ENCODE data around the gene MAFF.
"Not testable (repeated sequence)": the region's sequence is repeated elsewhere in the genome, so short reads cannot be mapped to it uniquely, and the experiment has no call there.

MAFF gene

DNA sequence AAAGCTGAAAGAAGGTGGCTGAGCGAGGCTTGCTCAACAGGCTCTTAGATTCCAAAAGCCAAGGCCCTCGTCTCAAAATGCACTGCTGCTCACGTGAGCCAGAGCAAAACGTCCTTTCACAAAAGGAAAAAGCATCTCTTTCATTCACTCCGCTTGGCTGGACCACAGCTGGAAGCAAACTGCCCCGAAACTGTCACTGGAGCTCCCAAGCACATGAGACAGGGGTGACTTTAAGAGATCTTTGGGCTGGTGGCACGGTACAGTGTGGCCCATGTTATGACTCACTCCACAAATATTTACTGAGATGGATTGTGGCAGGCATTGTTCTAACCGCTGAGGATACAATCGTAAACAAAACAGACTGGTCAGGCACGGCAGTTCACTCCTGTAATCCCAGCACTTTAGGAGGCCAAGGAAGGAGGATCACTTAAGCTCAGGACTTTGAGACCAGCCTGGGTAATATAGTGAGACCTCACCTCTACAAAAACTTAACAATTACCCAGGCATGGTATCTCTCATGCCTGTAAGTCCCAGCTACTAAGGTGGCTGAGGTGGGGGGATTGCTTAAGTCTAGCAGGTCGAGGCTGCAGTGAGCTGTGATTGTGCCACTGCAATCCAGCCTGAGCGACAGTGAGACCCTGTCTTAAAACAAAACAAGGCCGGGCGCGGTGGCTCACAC is 23.7 kb upstream of the MAFF start:
- DNase-seq: peak; percentile 65 to 69

GRCh38 chr22:38178605-38178937 is 23.2 kb upstream of the MAFF start:
- not testable (repeated sequence) for DNase-seq

DNA sequence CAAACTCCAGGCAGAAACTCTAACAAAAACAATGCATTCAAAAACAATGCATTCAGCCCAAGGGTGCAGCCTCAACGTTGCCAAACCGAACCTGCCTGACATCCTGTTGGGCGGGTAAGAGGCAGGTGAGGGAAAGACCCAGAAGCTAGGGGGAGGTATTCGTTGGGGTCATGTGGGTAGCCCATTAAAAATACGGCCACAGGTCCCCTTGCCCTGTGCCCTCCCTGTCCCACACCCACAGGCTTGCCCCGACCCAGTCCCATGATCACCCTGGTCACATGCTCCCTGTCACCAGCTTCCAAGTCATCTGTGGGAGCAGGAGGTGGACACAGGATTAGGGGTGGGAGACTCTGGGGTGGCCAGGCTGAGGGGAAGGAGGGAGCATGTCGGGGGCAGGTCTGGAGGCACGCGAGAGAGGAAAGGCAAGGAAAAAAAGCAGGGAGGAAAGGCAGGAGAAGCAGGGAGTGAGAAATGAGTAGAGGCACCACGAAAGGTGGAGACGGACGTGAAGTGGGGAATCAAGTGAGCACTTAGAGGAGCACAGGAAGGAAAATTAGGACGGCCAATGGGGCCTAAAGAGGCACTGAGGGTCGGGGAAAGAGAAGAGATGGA is 20.8 kb upstream of the MAFF start:
- peak in 1 of 2 experiments; percentile 27 for DNase-seq

DNA sequence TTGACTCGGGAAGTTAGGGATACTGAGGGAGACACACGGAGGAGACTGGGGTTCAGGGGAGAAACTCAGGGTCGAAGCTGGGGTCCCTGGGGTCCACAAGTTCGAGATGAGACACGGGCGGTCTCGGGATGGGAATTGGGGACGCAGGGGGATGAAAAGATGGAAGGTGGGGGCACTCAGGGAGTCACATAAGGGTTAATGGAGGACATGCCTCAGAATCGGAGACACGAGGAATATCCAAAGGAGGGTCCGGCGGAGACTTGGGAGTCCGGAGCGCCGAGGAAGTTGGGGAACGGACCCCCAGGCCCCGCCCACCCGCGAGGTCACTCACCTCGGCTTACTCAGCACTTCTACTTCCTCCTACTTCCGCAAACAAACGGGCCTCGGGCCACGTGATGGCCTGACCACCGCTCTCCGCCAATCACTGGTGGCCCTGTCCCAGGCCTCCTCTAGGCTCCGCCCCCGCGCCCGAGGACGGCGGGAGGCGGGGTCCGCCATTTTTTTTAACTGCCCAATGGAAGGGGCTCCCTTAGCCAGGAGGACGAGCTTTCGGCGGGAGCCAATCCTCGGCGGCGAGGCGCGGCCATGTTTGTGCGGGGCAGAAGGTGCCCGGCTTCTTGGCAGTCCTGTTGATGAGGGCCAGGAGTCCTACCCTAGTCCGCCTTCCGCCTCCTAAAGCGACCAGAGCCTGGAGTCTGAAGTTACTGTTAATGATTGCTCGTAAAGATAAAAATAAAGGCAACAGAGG is 20.2 kb upstream of the MAFF start, which contains the start of gene PLA2G6:
TSS of gene PLA2G6 (minus strand) at position 378 of the 748 bp plus-strand sequence. CDS start 12,404 bp downstream, outside the sequence.
- peak; percentile 97 for DNase-seq

DNA sequence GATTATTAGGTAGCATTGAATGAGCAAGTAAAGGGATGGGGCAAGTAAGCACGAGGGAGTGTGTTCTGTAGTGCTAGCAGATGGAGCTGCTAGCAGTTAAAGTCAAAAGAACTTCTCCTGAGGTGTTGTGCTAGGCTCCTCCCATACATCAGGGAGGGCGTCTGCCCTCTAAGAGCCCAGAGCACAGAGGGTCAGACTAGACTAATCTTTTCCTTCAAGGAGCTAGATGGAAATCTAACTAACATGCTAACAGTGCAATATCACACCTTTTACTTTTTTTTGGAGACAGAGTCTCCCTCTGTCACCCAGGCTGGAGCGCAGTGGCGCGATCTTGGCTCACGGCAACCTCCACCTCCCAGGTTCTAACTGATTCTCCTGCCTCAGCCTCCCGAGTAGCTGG is 17.0 kb upstream of the MAFF start:
- DNase-seq: no peak

GRCh38 chr22:38186429-38186828 is 15.4 kb upstream of the MAFF start:
- no peak for DNase-seq

GRCh38 chr22:38187413-38188212 is 14.2 kb upstream of the MAFF start:
- DNase-seq: peak in 1 of 2 experiments; percentile 38

DNA sequence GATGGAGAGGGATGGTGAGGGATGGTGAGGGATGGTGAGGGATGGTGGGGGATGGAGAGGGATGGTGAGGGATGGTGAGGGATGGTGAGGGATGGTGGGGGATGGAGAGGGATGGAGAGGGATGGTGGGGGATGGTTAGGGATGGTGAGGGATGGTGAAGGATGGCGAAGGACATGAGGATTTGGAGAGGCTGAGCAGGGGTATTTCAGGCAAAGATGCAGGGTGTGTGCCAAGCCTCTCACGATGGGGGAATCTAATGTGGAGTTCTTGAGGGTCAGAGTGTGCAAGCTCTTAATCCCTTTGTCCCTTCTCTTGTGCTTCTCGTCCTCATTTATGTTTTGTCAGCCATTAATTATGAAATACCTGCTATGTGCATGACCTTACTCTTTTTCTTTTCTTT is 12.7 kb upstream of the MAFF start:
- no peak for DNase-seq

GRCh38 chr22:38190581-38190980 is 11.2 kb upstream of the MAFF start:
- no peak for DNase-seq

DNA sequence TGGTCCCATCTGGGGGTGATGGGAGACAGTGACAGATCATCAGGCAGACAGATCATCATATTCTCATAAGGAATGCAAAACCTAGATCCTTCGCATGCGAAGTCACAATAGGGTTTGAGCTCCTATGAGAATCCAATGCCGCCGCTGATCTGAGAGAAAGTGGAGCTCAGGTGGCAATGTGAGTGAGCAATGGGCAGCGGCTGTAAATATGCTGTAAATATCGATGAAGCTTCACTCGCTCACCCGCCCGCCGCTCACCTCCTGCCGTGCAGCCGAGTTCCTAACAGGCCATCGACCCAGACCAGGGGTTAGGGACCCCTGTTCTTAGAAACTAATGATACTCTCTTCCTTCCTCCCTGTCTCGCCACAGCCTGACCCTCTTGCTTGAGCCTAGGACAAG is 10.7 kb upstream of the MAFF start:
- DNase-seq: no peak

DNA sequence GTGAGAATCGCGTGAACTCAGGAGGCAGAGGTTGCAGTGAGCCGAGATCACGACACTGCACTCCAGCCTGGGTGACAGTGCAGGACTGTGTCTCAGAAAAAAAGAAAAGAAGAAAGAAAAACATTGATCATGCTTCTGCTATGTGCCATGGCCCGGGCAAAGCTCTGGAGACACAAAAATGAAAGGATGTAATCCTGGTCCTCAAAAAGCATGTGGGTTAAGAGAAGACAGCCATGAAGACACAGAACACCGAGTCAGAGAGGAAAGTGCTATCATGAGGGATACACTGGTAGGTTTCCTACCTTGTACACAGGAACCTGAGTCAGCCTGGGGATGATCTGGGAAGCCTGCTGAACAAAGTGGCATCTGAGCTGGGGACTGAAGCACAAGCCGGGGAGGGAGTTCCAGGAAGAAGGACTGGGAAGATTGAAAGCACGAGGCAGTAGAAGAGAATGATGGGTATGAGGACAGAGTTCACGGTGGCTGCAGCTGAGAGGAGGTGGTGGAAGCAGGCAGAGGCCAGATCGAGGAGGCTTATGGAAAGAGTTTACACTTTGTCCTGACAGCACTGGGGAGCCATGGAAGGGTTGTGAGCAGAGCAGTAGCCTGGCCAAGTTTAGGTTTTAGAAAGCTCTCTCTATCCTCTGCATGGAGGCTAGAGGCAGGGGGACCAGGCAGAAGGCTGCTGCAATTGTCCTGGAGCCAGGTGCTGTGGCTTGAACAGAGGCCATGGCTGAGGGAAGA is 9.9 kb upstream of the MAFF start:
- no peak for DNase-seq

GRCh38 chr22:38192475-38192863 is 9.3 kb upstream of the MAFF start:
- no peak for DNase-seq

- no peak for DNase-seq
Observed at GRCh38 chr22:38193580-38193979, 8.2 kb upstream of the MAFF start.

DNA sequence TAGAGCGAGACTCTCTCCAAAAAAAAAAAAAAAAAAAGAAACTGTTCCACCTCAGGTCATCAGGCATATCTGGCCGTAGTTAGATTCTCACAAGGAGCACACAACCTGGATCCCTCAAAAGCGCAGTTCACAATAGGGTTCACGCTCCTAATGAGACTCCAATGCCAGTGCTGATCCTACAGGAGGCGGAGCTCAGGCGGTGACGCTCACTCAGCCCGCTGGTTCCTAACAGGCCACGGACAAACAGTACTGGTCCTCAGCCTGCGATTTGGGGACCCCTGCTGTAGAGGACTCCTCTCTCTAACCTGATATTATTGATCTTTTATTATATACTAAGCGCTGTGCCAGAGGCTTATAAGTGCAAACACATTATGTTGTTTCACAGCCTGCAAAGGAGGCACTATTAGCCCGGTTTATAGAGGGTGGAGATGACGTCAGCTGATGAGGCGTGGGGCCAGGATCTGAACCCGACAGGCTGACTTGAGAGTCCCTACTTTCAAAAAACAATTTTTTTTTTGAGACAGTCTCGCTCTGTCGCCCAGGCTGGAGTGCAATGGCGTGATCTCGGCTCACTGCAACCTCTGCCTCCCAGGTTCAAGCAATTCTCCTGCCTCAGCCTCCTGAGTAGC is 4.9 kb upstream of the MAFF start:
- DNase-seq: peak; percentile 24 to 52

GRCh38 chr22:38199826-38200559 is 1.8 kb upstream of the MAFF start:
- no peak for DNase-seq

GRCh38 chr22:38201371-38201710 is 453 bp upstream of the MAFF start:
- no peak for DNase-seq

- DNase-seq: peak; percentile 33 to 76
Observed at GRCh38 chr22:38202437-38203089, 769 bp downstream of the MAFF start.

DNA sequence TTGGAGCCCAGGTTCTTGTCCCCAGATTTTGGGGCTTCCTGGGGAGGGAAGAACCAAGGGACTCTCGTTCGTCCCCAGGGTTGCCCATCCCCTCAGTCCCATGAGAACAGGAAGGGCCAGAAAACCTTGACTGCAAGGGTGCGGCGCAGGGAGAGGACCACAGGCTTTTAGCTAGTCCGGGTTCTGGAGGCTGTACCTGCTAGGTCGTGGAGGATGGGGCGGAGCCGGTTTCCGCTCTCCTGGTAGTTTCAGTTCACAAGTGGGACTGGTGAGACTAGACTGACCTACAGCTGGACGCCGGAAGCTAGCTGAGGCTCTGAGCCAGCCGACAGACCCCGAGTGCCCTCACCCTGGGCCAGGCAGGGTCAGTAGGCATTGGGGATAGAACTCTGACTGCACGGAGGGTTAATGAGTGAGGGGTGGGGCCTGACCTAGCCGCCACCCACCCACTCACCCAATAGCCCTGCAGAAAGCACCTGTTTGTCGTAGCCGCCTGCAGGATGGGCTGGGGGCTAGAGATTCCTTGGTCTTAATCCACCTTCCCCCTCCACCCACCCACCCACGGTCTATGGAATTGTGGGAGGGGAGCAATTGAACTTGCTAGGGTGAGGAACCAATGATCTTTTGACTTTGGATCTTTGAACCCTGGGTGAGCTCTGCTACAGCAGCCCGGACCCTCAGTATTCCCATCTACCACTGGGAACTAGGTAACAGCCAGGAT is 1.5 kb downstream of the MAFF start:
- DNase-seq: peak in 1 of 2 experiments; percentile 50

DNA sequence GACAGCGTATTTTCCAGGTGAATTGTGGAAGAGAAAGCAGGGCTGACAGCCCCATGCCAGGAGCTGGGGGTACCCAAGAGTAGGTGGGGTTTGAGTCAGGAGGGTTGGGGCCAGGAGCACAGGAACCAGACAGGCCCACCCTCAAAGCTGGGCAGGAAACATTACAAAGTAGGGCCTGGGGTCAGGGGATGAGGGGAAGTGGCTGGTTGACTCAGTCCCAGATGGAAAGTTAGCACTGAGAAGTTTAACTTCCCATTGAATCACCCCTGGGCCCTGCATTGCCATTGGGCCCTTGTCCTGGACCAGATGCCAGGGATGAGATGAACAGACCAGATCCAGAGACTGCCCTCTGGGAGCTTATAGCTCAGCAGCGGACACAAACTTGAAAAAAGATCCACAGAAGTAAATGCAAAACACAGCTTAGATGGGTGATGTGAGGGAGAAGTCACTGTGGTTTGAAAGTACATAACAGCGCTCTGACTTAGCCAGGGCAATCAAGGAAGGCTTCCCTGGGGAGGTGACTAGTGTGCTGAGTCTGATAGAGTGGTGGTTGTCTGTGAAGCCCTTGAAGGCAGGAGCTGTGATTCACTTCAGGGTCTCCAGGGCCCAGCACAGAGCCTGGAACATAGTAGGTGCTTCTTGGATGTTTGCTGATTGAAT is 2.2 kb downstream of the MAFF start:
- no peak for DNase-seq

- DNase-seq: no peak
Observed at GRCh38 chr22:38204784-38205183, 3.0 kb downstream of the MAFF start.

Data from SHP77 (cell line).